WTC11 (cell line): ENCODE results near the gene TRAPPC3L. TPM values are rescaled to one million over a fixed set of nuclear protein-coding genes. Genes with fewer than 3 reads are reported as not detected.

Experiments
- ATAC-seq: fragments of 200-7000 bp; cut with Tn5 transposase; 2 replicates; pipeline ENCODE4 v1.10.0; 2021; ENCODE audit warnings: mild to moderate bottlenecking, moderate library complexity
- CTCF ChIA-PET: fragments of 300-600 bp; sonication (Branson Sonifier 250); formaldehyde crosslinking; loops from one replicate; lab custom pipeline; 2021; ENCODE audit warnings: antibody characterized with exemption; lab: Charles Lee
- POLR2A ChIA-PET: fragments of 350-600 bp; sonication (Branson Sonifier 250); formaldehyde crosslinking; loops from one replicate; lab custom pipeline; 2021; ENCODE audit warnings: antibody characterized with exemption; lab: Charles Lee
- DNase-seq: peaks from one replicate; pipeline ENCODE4 v3.0.0; 2021; ENCODE audit warnings: low spot score
- H3K27ac Mint-ChIP-seq: 2 replicates; pipeline ENCODE4 v1.8.0; 2021; ENCODE audit warnings: mixed read lengths
- H3K27me3 Mint-ChIP-seq: 2 replicates; pipeline ENCODE4 v1.8.0; 2021; ENCODE audit warnings: low read depth, mild to moderate bottlenecking, moderate library complexity, mixed read lengths
- H3K36me3 Mint-ChIP-seq: 2 replicates; pipeline ENCODE4 v1.8.0; 2021; ENCODE audit warnings: mixed read lengths
- H3K4me1 Mint-ChIP-seq: 2 replicates; pipeline ENCODE4 v1.8.0; 2022; ENCODE audit warnings: mixed read lengths
- H3K4me3 Mint-ChIP-seq: 2 replicates; pipeline ENCODE4 v1.8.0; 2021; ENCODE audit warnings: mild to moderate bottlenecking, moderate library complexity, mixed read lengths
- H3K9me3 Mint-ChIP-seq: 2 replicates; pipeline ENCODE4 v1.8.0; 2021; ENCODE audit warnings: mixed read lengths
- CREB1 ChIP-seq: sonication (generic); formaldehyde crosslinking; IDR thresholded peaks from 2 replicates; pipeline ENCODE4 v1.8.0; 2023; ENCODE audit warnings: mild to moderate bottlenecking, missing genetic modification reagents
- FOXP1 ChIP-seq: sonication (generic); formaldehyde crosslinking; IDR thresholded peaks from 2 replicates; pipeline ENCODE4 v1.8.0; 2022; ENCODE audit warnings: missing genetic modification reagents, mild to moderate bottlenecking, moderate library complexity, borderline replicate concordance
- KAT7 ChIP-seq: sonication (generic); formaldehyde crosslinking; IDR thresholded peaks from 2 replicates; pipeline ENCODE4 v1.8.1; 2023; ENCODE audit warnings: missing genetic modification reagents, mild to moderate bottlenecking, borderline replicate concordance
- NR2C2 ChIP-seq: sonication (generic); formaldehyde crosslinking; IDR thresholded peaks from 2 replicates; pipeline ENCODE4 v1.8.0; 2022; ENCODE audit warnings: mild to moderate bottlenecking, missing genetic modification reagents
- NR3C1 ChIP-seq: sonication (generic); formaldehyde crosslinking; conservative IDR thresholded peaks from 2 replicates; pipeline ENCODE4 v1.8.1; 2023; ENCODE audit warnings: low read depth, mild to moderate bottlenecking, missing genetic modification reagents
- PRRX2 ChIP-seq: fragments of 250-450 bp; sonication (Bioruptor Pico); IDR thresholded peaks from 2 replicates; pipeline ENCODE4 v1.8.0; 2021; ENCODE audit warnings: mild to moderate bottlenecking
- RELA ChIP-seq: sonication (generic); formaldehyde crosslinking; IDR thresholded peaks from 2 replicates; pipeline ENCODE4 v1.8.1; 2022; ENCODE audit warnings: missing genetic modification reagents, mild to moderate bottlenecking, borderline replicate concordance
- TCF7 ChIP-seq: sonication (generic); formaldehyde crosslinking; IDR thresholded peaks from 2 replicates; pipeline ENCODE4 v1.8.0; 2022; ENCODE audit warnings: mild to moderate bottlenecking, low read depth, missing genetic modification reagents, moderate library complexity
- ZNF263 ChIP-seq: sonication (generic); formaldehyde crosslinking; IDR thresholded peaks from 2 replicates; pipeline ENCODE4 v1.8.1; 2022; ENCODE audit warnings: low read depth, mild to moderate bottlenecking, moderate library complexity, missing genetic modification reagents
- ZNF416 ChIP-seq: fragments of 250-450 bp; sonication (Bioruptor Pico); IDR thresholded peaks from 2 replicates; pipeline ENCODE4 v1.9.0; 2021; ENCODE audit warnings: mild to moderate bottlenecking, inconsistent platforms
- total RNA-seq: library from RNA; stranded (reverse); gene quantifications from 3 replicates; pipeline ENCODE4 v1.2.3, GENCODE V29; 2021
- TF ChIP-seq, protein P1 (sequence below): sonication (generic); formaldehyde crosslinking; conservative IDR thresholded peaks from 2 replicates; pipeline ENCODE4 v1.8.1; 2023; ENCODE audit warnings: mild to moderate bottlenecking, low read depth, missing genetic modification reagents, moderate library complexity
- TF ChIP-seq, protein P2 (sequence below): fragments of 250-450 bp; sonication (Bioruptor Pico); IDR thresholded peaks from 2 replicates; pipeline ENCODE4 v1.9.0; 2021; ENCODE audit warnings: mild to moderate bottlenecking
- TF ChIP-seq, protein P3 (sequence below): fragments of 200-600 bp; IDR thresholded peaks from 2 replicates; pipeline ENCODE4 v1.8.0; 2022; ENCODE audit warnings: antibody characterized with exemption
- TF ChIP-seq, protein P4 (sequence below): sonication (generic); formaldehyde crosslinking; IDR thresholded peaks from 2 replicates; pipeline ENCODE4 v1.8.1; 2022; ENCODE audit warnings: low read depth, missing genetic modification reagents, borderline replicate concordance
- TF ChIP-seq, protein P5 (sequence below): fragments of 250-450 bp; sonication (Bioruptor Pico); IDR thresholded peaks from 2 replicates; pipeline ENCODE4 v1.9.0; 2021; ENCODE audit warnings: mild to moderate bottlenecking, borderline replicate concordance
- TF ChIP-seq, protein P6 (sequence below): sonication (generic); formaldehyde crosslinking; IDR thresholded peaks from 2 replicates; pipeline ENCODE4 v1.8.0; 2022; ENCODE audit warnings: missing genetic modification reagents
- TF ChIP-seq, protein P7 (sequence below): sonication (generic); formaldehyde crosslinking; IDR thresholded peaks from 2 replicates; pipeline ENCODE4 v1.8.0; 2023; ENCODE audit warnings: missing genetic modification reagents, mild to moderate bottlenecking, borderline replicate concordance

Gene TRAPPC3L
- total RNA-seq, 1 experiment from 2014 or later, result not detected

DNA sequence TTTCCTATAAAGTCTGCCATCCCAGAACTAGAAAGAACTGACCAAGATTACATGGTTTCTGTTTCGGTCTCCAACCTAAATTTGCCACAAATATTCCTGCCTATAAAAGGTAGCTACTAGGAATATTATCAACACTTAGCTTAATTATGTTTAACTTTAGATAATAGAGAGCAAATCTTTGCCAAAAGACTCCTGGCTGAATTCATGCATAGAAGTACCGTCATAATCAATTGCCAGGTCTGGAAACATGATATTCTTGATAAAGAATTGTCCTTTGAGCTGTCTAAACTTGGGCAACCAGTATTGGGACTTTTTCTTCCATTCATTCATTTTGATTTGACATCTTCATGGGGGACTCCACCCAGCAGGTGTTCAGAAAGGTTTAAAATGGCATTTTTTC lies 61.9 kb downstream of the TRAPPC3L start (continued):
- TF ChIP-seq, protein P1, sequence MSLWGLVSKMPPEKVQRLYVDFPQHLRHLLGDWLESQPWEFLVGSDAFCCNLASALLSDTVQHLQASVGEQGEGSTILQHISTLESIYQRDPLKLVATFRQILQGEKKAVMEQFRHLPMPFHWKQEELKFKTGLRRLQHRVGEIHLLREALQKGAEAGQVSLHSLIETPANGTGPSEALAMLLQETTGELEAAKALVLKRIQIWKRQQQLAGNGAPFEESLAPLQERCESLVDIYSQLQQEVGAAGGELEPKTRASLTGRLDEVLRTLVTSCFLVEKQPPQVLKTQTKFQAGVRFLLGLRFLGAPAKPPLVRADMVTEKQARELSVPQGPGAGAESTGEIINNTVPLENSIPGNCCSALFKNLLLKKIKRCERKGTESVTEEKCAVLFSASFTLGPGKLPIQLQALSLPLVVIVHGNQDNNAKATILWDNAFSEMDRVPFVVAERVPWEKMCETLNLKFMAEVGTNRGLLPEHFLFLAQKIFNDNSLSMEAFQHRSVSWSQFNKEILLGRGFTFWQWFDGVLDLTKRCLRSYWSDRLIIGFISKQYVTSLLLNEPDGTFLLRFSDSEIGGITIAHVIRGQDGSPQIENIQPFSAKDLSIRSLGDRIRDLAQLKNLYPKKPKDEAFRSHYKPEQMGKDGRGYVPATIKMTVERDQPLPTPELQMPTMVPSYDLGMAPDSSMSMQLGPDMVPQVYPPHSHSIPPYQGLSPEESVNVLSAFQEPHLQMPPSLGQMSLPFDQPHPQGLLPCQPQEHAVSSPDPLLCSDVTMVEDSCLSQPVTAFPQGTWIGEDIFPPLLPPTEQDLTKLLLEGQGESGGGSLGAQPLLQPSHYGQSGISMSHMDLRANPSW (CRISPR knock-in tag), result no peak
- no peak for TF ChIP-seq NR2C2 (CRISPR knock-in tag)
- TF ChIP-seq, protein P2, sequence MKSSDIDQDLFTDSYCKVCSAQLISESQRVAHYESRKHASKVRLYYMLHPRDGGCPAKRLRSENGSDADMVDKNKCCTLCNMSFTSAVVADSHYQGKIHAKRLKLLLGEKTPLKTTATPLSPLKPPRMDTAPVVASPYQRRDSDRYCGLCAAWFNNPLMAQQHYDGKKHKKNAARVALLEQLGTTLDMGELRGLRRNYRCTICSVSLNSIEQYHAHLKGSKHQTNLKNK, result no peak
- TF ChIP-seq KAT7 (CRISPR knock-in tag), result no peak
- no peak for TF ChIP-seq CREB1 (CRISPR knock-in tag)
- TF ChIP-seq NR3C1 (CRISPR knock-in tag), result no peak

DNA sequence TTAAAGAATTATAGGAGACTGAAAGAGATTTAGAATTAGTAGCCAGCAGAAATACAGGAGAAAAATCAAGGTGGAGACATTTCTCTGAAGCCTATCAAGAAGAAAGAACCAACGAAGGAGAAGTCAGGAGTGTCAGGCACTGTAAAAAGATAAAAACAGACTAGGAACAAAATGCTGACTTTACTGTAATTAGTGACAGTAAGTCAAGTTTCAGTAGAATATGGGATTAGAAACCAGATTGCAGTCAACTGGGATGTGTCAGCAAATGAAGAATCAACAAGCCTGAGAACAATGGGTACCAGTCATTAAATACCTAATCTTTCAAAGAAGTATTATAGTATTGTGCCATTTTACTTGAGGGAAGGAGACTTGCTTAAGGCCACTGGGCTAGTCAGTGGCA lies 62.7 kb downstream of the TRAPPC3L start:
- H3K36me3 Mint-ChIP-seq, result no peaks in the 10 kb centered on the region
- ChIA-PET POLR2A (no interaction called here), CTCF (no interaction called here)
- no peaks in the 10 kb centered on the region for H3K9me3 Mint-ChIP-seq
- H3K4me1 Mint-ChIP-seq, result no peaks in the 10 kb centered on the region
- no peak overlapping the region for H3K27ac Mint-ChIP-seq
- no peaks in the 10 kb centered on the region; the same call in 1 of the 2 replicates for H3K27me3 Mint-ChIP-seq
- ATAC-seq (no peak), DNase-seq (no peak)
- no peak overlapping the region for H3K4me3 Mint-ChIP-seq
- TF ChIP-seq, protein P3, sequence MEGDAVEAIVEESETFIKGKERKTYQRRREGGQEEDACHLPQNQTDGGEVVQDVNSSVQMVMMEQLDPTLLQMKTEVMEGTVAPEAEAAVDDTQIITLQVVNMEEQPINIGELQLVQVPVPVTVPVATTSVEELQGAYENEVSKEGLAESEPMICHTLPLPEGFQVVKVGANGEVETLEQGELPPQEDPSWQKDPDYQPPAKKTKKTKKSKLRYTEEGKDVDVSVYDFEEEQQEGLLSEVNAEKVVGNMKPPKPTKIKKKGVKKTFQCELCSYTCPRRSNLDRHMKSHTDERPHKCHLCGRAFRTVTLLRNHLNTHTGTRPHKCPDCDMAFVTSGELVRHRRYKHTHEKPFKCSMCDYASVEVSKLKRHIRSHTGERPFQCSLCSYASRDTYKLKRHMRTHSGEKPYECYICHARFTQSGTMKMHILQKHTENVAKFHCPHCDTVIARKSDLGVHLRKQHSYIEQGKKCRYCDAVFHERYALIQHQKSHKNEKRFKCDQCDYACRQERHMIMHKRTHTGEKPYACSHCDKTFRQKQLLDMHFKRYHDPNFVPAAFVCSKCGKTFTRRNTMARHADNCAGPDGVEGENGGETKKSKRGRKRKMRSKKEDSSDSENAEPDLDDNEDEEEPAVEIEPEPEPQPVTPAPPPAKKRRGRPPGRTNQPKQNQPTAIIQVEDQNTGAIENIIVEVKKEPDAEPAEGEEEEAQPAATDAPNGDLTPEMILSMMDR, result no peak
- TF ChIP-seq, protein P4, sequence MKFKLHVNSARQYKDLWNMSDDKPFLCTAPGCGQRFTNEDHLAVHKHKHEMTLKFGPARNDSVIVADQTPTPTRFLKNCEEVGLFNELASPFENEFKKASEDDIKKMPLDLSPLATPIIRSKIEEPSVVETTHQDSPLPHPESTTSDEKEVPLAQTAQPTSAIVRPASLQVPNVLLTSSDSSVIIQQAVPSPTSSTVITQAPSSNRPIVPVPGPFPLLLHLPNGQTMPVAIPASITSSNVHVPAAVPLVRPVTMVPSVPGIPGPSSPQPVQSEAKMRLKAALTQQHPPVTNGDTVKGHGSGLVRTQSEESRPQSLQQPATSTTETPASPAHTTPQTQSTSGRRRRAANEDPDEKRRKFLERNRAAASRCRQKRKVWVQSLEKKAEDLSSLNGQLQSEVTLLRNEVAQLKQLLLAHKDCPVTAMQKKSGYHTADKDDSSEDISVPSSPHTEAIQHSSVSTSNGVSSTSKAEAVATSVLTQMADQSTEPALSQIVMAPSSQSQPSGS (CRISPR knock-in tag), result no peak
- TF ChIP-seq ZNF263 (CRISPR knock-in tag) (no peak), RELA (CRISPR knock-in tag) (no peak), TCF7 (CRISPR knock-in tag) (no peak), CREB1 (CRISPR knock-in tag) (no peak), FOXP1 (CRISPR knock-in tag) (no peak), PRRX2 (CRISPR knock-in tag) (no peak), ZNF416 (CRISPR knock-in tag) (no peak)
- TF ChIP-seq, protein P5, sequence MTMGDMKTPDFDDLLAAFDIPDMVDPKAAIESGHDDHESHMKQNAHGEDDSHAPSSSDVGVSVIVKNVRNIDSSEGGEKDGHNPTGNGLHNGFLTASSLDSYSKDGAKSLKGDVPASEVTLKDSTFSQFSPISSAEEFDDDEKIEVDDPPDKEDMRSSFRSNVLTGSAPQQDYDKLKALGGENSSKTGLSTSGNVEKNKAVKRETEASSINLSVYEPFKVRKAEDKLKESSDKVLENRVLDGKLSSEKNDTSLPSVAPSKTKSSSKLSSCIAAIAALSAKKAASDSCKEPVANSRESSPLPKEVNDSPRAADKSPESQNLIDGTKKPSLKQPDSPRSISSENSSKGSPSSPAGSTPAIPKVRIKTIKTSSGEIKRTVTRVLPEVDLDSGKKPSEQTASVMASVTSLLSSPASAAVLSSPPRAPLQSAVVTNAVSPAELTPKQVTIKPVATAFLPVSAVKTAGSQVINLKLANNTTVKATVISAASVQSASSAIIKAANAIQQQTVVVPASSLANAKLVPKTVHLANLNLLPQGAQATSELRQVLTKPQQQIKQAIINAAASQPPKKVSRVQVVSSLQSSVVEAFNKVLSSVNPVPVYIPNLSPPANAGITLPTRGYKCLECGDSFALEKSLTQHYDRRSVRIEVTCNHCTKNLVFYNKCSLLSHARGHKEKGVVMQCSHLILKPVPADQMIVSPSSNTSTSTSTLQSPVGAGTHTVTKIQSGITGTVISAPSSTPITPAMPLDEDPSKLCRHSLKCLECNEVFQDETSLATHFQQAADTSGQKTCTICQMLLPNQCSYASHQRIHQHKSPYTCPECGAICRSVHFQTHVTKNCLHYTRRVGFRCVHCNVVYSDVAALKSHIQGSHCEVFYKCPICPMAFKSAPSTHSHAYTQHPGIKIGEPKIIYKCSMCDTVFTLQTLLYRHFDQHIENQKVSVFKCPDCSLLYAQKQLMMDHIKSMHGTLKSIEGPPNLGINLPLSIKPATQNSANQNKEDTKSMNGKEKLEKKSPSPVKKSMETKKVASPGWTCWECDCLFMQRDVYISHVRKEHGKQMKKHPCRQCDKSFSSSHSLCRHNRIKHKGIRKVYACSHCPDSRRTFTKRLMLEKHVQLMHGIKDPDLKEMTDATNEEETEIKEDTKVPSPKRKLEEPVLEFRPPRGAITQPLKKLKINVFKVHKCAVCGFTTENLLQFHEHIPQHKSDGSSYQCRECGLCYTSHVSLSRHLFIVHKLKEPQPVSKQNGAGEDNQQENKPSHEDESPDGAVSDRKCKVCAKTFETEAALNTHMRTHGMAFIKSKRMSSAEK (CRISPR knock-in tag), result no peak
- TF ChIP-seq, protein P6, sequence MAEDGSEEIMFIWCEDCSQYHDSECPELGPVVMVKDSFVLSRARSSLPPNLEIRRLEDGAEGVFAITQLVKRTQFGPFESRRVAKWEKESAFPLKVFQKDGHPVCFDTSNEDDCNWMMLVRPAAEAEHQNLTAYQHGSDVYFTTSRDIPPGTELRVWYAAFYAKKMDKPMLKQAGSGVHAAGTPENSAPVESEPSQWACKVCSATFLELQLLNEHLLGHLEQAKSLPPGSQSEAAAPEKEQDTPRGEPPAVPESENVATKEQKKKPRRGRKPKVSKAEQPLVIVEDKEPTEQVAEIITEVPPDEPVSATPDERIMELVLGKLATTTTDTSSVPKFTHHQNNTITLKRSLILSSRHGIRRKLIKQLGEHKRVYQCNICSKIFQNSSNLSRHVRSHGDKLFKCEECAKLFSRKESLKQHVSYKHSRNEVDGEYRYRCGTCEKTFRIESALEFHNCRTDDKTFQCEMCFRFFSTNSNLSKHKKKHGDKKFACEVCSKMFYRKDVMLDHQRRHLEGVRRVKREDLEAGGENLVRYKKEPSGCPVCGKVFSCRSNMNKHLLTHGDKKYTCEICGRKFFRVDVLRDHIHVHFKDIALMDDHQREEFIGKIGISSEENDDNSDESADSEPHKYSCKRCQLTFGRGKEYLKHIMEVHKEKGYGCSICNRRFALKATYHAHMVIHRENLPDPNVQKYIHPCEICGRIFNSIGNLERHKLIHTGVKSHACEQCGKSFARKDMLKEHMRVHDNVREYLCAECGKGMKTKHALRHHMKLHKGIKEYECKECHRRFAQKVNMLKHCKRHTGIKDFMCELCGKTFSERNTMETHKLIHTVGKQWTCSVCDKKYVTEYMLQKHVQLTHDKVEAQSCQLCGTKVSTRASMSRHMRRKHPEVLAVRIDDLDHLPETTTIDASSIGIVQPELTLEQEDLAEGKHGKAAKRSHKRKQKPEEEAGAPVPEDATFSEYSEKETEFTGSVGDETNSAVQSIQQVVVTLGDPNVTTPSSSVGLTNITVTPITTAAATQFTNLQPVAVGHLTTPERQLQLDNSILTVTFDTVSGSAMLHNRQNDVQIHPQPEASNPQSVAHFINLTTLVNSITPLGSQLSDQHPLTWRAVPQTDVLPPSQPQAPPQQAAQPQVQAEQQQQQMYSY (CRISPR knock-in tag), result no peak
- TF ChIP-seq, protein P7, sequence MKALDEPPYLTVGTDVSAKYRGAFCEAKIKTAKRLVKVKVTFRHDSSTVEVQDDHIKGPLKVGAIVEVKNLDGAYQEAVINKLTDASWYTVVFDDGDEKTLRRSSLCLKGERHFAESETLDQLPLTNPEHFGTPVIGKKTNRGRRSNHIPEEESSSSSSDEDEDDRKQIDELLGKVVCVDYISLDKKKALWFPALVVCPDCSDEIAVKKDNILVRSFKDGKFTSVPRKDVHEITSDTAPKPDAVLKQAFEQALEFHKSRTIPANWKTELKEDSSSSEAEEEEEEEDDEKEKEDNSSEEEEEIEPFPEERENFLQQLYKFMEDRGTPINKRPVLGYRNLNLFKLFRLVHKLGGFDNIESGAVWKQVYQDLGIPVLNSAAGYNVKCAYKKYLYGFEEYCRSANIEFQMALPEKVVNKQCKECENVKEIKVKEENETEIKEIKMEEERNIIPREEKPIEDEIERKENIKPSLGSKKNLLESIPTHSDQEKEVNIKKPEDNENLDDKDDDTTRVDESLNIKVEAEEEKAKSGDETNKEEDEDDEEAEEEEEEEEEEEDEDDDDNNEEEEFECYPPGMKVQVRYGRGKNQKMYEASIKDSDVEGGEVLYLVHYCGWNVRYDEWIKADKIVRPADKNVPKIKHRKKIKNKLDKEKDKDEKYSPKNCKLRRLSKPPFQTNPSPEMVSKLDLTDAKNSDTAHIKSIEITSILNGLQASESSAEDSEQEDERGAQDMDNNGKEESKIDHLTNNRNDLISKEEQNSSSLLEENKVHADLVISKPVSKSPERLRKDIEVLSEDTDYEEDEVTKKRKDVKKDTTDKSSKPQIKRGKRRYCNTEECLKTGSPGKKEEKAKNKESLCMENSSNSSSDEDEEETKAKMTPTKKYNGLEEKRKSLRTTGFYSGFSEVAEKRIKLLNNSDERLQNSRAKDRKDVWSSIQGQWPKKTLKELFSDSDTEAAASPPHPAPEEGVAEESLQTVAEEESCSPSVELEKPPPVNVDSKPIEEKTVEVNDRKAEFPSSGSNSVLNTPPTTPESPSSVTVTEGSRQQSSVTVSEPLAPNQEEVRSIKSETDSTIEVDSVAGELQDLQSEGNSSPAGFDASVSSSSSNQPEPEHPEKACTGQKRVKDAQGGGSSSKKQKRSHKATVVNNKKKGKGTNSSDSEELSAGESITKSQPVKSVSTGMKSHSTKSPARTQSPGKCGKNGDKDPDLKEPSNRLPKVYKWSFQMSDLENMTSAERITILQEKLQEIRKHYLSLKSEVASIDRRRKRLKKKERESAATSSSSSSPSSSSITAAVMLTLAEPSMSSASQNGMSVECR (CRISPR knock-in tag), result no peak
